Right renal pelvis (tissue), 4 donors: ENCODE measurements around the gene TFIP11. TPM values are rescaled to one million over a fixed set of nuclear protein-coding genes. Genes with fewer than 3 reads are reported as not detected.

Experiments
- DNase-seq, 4 donors: peaks; one replicate each; pipeline ENCODE4 v3.0.0-alpha.2; 2013; ENCODE audit warnings: low read depth in 4 of 4, low spot score in 3 of 4, missing footprints in 1 of 4
- polyA plus RNA-seq, 4 donors: library from polyadenylated mRNA; unstranded; fragments of 120-200 nt; gene quantifications; one replicate each; pipeline ENCODE4 v1.2.1, GENCODE V29; 2013; ENCODE audit not compliant: insufficient read length in 4 of 4

The TFIP11 gene
- polyA plus RNA-seq, 4 donors = 39.9 to 44.4 (median 41.8) TPM

DNA sequence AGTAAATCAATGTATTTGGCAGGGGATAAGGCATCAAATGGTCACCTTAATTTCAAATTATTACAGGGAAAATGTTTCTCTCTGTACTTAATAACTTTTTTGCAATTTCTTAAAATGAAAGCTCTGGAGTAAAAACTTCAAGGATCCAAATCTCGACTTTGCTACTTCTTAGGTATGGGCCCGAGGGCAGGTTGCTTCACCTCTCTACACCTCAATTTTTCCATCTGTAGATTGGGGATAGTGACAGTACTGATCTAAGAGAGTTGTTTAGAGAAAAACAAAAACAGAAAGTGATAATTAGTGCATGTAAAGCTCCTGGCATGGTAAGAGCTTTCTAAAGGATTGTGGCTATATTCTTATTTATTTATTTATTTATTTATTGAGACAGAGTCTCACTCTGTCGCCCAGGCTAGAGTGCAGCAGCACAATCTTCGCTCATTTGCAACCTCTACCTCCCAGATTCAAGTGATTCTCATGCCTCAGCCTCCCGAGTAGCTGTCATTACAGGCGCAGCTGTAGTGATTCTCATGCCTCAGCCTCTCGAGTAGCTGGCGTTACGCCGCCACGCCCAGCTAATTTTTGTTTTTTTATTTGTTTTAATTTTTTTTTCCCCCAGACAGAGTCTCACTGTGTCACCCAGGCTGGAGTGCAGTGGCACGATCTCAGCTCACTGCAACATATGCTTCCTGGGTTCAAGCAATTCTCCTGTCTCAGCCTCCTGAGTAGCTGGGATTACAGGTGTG, 2.3 kb upstream of the TFIP11 start:
- DNase-seq = no peak

DNA sequence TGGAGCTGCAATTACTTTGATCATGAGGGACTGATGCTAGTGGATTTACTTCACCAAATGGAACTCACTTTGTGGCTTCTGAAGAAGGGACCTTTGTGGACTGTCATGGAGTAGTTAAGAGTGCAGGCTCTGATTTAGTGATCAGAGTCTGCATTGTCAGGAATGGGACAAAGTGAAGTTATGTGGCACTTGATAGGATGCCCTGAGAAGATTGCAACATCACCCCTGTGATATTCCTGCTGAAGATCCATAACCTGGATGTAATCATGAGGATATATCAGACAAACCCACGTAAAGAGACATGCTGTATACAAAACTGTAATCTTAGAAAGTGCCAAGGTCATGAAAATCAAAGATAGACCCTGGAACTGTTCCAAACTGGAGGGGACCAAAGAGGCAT, 1.6 kb upstream of the TFIP11 start:
- DNase-seq = no peak

DNA sequence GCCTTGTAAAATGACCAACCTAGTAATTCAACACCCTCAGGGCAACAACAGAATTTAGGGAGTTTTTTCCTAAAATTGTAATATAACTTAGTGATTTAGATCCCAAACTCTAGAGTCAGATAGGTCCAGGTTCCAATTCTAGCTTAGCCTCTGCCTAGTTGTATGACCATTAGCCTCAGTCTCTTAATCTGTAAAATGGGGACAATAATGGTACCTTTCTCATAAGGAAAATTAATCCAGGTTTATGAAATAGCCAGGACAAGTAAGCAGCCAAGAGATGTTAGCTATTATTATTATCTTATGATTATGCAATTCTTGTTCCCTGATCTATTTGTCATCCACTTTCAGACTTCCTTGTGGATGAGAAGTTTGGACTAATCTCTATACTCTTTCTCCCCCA, 4.1 kb downstream of the TFIP11 start:
- DNase-seq = no peak

DNA sequence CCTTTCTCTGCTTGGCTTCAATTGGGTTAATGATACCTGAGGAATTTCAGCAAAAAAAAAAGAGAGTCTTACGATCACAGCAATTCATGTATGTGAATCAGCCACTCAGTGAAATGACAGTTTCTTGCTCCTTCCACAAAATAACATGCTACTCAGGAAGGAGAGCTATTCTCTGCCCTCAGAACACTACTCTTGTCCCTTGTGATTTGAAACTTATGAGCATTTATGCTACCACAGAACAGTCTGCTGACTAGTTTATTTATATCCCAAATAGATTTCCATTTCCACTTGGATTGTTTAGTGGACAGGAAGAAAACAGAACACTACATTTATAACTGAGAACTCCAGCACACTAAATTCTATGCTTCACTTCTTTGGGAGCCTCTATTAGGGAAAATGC, 8.5 kb downstream of the TFIP11 start:
- no peak for DNase-seq

DNA sequence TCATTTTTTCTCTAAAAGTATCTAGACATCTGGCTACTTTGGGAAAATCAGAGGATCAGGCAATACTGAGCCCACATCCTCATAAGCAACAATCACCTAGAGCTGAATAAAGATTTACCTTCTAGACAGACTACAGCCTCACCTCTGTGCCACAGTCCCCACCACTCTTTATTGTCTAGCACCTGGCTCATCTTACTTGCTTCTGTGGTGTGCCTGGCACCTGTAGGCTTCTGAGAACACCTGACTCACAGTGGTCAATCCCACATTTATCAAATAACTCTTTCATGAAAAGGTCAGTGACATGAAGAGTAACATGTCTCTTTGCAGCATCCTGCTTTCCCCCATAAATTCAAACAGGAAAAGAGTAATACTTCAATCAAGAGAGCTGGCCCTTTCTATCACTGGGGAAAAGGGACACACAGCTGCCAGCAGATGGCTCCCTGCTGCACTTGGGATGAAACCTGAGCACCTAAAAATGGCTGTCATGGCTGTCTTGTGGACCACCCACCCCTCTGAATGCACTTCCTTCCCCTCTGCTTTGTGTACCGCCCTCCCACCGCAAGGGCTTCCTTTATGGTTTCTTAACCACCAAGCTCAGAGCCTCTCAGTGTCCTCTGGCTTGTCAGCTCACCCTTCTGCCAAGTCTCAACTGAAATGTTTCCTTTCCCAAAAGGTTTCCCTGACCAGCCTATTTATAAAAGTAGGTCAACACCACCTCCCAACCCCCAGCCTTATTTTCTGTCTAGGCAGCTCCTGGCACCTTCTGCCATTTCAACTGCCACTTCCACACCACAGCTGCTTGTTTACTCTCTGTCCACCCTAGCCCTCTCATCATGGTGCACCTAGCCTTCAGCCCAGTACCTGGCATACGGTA, 9.3 kb downstream of the TFIP11 start:
- no peak for DNase-seq

DNA sequence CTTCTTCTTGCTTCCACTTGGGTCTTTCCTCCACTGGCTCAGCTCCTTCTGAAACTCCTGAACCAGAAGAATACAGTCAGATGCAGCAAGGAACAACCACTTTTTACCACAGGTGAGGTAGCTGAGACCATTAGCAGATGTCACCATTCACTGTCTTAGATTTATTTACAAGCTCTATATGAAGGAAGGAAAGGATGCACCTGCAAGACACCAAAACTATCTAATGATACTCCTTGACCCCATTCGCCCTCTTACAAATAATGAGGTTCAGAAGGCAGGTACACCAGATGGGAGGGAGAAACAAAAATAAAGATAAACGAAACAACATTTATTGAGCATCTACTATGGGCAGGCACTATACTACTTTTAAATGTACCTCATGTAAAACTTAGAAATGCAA, 10.3 kb downstream of the TFIP11 start:
- no peak for DNase-seq

DNA sequence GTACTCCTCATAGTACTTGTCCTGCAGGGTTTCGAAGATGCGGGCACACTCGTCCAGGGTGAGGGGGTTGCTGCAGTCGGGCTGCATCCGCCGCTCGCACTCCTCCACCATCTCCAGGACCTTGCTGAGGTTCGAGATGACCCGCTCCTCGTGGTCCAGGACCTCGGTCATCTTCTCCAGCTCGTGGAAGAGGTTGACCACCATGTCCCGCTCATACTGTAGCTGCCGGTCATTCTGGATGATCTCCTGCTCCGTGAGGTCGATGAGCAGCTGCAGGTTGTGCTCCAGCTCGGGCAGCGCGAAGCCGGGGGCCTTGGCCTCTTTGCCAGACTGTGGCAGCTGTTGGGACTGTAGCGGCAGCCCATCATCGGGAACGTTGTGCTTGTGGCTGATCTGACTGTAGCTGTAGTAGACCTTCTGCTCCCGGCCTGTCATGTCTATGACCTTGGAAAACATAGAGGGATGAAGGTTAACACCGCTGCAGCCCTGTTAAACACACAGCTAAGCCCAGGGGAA, 13.0 kb downstream of the TFIP11 start:
- no peak for DNase-seq

DNA sequence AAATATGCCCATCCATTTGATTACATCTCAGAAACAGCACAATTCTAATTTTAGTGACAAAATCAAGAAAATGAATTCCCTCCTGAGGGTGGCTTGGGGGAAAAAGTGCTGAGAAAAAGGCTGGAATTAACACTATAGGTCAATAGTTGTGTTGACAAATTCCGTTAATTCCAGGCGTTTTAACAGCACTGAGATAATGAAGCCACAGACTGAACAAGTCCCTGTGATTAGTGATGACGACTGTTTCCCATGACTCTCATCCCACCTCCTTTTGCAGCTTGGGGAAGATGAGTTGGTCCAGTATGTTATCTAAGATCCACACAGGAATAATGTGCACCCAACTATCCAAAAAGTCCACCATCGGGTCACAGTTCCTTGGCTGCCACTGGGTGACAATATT, 15.8 kb downstream of the TFIP11 start:
- no peak for DNase-seq

DNA sequence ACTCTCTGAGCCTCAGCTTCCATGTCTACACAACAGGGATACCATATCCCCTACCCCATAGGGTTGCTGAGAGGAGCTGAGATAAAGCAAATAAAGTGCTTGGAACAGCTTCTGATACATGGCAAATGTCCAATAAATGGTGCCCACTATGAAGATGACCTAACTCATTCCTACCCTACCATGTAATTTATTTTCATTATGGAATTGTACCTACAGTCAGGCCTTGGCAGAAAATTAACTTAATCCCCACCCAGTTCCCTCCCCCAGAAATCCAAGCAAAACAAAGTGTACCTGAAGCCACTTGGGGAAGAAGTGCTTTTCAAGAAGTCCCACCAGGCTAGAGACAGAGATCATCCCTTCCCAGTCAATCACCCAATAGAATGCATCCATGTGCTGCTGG, 17.8 kb downstream of the TFIP11 start:
- no peak for DNase-seq

DNA sequence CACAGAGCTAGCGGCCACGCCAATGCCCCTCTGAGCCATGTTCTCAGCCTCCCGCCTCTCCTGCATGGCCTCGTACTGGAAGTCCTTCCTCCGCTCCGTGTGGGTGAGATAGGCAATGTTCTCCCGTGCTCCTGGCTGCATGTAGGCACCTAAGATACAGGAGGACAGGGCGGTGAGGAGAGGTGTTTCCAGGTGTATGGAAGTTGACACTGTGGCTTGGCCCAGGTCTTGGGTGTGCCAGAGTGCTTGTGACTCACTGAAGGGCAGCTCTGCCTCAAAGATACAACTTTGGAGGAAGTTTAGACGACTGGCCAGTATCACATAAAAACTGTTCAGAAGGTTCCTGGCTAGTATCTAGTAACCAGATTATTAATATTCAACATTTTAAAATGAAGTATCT, 20.1 kb downstream of the TFIP11 start:
- no peak for DNase-seq

DNA sequence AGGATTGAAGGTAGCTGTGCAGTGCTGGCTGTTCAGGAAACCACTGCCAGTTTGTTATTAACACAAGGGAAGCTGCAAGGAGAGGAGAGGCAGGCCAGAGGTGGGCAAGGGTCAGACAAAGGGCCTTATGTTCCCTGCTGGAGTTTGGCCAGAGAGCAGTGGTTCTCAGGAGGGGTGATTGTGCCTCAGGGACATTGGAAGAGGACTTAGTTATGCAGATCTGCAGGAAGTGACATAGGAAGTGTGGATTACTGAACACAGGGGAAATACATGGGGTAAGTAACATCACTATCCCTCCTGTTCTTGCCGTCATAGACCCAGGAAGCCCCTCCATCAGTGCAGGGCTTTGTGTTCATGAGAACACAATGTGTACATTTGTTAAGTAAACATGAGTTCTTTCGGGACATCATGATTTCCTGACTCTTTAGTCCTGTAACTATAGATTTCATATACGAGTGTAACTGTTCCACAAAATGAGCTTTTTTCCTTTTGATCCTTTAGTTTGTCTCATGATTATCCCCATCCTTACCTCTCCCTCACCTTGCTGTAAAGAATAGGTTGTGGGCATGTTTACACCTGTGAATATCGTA, 22.7 kb downstream of the TFIP11 start:
- no peak for DNase-seq

DNA sequence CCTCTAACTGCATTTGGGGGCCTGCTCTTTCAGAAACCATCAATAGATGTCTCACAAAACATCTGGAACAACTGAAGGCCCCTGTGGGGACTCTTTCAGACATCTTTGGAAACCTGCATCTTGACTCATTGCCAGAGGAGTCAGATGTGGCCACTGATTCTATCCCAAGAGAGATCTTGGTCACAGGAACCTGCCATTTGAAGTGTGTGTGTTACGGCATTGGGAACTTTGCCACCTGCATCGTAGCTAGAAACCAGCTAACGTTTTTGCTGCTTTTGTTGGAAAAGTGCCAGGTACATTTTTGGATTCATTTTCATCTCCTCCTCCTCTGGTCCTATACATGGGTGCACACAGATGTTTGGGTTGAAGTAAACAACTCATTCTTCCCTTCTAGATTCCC, 24.3 kb downstream of the TFIP11 start:
- DNase-seq = no peak

DNA sequence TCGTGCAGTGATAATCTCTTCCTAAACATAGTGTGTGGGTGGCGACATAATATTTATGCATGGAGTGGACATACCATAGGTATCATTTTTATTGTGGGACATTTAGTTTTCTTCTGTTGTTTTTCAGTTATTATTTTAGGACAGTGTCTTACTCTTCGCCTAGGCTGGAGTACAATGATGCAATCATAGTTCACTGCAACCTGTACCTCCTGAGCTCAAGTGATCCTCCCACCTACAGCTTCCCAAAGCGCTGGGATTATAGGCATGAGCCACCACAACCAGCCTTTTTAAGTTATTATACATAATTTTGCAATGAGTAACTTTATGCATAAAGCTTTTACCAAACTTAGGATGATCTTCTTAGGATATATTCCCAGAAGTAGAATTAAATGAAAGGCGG, 25.9 kb downstream of the TFIP11 start:
- DNase-seq = no peak

DNA sequence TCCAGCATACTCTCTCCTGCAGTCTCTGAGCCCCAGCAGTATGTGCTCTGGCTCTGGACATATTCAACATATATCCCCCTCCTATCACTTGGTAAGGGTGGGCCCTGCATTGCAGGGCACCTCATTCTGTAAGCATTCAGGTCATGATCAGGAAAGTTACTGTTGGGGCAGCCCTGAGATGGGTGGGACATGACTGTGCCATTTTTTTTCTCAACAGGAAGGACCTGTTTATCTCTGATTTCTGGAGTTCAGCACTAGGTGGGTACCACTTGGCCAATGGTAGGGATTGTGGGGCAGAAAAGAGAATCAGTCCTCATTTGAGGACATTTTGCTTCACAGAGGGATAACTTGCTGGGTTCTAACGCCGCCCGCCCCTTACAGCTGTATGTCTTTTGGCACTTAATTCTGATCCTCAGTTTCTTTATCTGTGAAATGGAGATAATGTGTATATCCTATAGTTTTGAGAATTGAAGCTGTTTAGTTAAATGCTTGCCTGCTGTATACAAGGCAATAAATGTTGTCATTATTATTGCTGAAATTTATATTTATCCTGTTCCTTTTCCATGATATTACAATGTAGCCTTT, 26.4 kb downstream of the TFIP11 start:
- DNase-seq = no peak

DNA sequence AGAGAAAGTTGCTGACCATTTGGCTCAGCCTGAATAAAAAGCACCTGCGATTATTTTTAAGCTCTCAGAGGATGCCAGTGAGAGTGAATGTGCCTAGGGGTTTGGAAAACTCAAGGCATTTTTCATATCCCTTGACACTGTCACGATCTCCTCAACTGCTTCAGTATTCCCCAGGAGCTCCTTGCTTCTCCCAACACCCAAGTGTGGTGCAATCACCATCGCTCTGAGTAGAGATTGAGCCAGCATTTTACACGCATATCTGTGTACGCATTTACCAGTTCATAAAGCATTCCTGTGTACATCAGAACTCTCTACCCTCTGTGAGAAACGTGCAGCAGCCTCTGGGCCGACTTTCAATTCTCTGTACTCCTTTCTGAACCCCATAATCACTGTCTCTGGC, 27.3 kb downstream of the TFIP11 start:
- no peak for DNase-seq

DNA sequence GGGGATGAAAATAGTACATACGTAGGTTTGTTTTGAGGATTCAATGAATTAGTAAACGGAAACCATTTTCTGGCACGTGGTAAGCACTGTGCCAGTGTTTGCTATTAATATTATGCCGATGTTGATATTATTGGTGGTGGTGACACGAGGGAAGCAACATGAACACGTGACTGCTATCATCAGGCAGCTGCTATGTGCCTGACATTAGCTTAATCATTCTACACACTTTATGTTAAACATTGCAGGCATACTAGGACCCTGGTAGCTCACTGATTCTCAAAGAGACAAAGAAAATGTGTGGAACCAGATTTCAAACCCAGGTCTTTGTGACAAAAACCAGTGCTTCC, 27.9 kb downstream of the TFIP11 start:
- DNase-seq = no peak

DNA sequence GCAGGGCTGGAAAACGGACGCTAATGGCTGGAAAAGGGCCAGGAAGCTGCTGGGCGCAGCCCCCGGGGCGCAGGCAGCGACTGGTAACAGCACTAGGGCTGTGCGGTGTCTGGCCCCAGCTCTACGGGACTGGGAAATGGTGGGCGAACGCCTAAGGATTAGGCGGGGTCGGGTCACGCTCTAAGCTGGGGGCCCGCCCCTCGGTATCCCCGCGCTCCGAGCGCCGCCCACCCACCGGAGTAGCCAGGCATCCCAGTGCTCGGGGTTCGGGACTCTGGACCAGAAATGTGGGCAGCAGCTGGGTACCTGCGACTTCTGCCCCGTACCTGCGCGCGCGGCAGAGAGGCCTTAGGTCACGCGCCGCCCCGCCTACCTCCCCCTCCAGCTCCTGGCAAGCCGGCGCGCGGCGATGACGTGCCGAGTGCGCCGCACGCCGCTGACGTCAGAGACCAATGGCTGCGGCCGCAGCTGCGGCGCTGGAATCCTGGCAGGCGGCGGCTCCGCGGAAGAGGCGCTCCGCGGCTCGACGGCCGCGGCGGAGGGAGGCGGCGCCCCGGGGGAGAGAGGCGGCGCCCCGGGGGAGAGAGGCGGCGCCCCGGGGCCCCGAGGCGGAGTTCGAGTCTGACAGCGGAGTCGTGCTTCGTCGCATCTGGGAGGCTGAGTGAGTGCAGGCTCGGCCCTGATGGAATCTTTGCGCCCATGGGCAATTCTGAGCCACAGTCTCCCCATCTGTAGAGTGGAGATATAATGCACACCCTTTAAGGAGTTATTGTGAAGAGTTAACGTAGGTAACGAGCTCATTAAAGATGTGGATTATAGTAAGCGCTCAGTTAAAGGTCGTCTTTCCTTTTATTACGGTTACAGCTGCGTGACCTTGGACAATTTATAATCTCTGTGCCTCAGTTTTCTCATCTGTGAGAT, 28.6 kb downstream of the TFIP11 start, which contains the start of the genes HPS4 and SRRD:
HPS4 (minus strand) TSS at position 345 of the 921 bp plus-strand sequence. CDS start 2,021 bp downstream, outside the sequence.
SRRD (plus strand) TSS at position 439 of the 921 bp plus-strand sequence; CDS start at position 453, 14 bp downstream.
- peak; percentile 83 to 91 (median 86) for DNase-seq

DNA sequence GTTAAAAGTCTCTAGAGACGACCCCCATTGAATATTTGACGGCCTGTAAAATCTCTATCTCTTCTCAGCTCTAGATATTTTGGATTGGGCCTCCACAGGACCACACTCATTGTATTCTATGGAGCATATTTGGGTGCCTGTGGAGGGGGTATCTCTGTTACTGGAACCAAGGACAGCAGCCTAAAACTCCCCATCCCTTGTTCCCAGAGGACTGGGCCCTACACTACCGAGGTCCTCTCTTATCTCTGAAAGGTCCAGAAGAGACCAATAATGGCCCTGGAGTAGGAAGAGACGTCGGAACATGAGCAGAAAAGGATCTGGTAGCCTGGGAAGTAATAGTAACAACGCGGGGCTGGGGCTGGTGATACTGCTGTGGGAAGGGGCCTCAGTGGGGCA, 29.2 kb downstream of the TFIP11 start:
- DNase-seq = no peak

DNA sequence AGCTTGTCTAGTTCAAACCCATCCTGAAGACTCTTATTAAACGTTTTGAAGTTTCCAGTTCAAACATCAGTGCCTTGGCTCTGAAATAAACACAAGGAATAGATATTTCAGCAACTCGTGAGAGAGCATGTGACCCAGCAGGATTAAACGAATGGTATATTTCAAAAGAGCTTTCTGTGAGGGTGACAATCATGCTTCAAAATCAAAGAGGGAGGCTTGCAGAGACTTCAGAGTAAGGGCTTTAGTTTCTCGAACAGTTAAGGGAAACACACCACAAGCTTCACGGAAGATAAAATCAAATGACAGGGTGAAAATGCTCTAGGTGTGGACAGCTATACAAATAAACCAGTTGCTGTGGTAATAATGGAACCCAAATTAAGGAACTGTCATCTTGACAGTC, 30.1 kb downstream of the TFIP11 start:
- no peak for DNase-seq

DNA sequence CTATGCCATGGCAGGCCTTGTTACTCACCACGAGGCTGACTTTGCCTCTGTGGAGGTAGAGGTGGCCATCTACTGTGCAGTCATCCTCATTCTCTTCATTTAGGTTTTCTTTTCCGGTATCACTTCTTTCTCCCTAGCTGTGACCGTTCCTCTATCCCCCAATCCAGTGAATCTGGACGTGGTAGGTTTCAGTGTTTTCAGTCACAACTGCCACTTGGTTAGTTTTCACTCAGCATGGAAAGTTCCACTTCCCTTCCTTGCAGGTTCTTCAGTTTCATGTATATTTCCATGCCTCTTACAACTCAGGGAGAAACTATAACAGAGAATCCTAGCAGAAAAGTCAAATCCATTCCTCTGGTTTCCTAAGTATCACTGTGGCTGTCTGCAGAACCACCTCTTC, 30.6 kb downstream of the TFIP11 start:
- no peak for DNase-seq
